ENCODE results near the gene ATP5F1E. TPM values are rescaled to one million over a fixed set of nuclear protein-coding genes. Genes with fewer than 3 reads are reported as not detected.

The ATP5F1E gene
- total and polyA plus RNA-seq, 10 of the 15 experiments (the other 5 are each of a cell fraction or from before 2014, with no cell fraction given), result 49.0 to 407 (median 117) TPM

- ChIA-PET CTCF (no interaction called here), SMC1A (ENCODE audit: uncharacterized antibody, unreplicated experiment) (no interaction called here), POLR2A (no interaction called here), RAD21 (ENCODE audit: unreplicated experiment) (no interaction called here)
- DNase-seq (ENCODE audit: low read depth, low spot score) (no peak), ATAC-seq (no peak), FAIRE-seq (no peak)
- BruUV-seq (replicated peaks), result no TSS peak
- H2AFZ ChIP-seq (ENCODE audit: control insufficient read depth, low read depth, low read length), result no peak overlapping the region
- intact Hi-C loops (cut with micrococcal nuclease; ENCODE audit: unreplicated experiment) (no loop called here), in situ Hi-C loops (cut with MboI) (no loop called here)
- H3K9me3 ChIP-seq (replicated peaks; ENCODE audit: control insufficient read depth, insufficient read depth, low read length), result no peaks in the 10 kb centered on the region
- peaks cover 0 to 1% of the 10 kb centered on the region in 2 experiments; a peak in 1 of 4 replicates for H3K36me3 ChIP-seq (ENCODE audit: control insufficient read depth in 2 of 2, insufficient read depth in 2 of 2, low read length in 1 of 2)
- H3K9ac ChIP-seq (ENCODE audit: control insufficient read depth, insufficient read depth, low read length), result no peak overlapping the region
- H3K27ac ChIP-seq (ENCODE audit: control insufficient read depth, insufficient read depth), result no peak overlapping the region
- no peak overlapping the region for H3K4me2 ChIP-seq (ENCODE audit: control insufficient read depth, insufficient read depth)
- no peaks in the 10 kb centered on the region for H3K79me2 ChIP-seq (ENCODE audit: control insufficient read depth, insufficient read depth, low read length)
- H3K4me3 ChIP-seq, result no peak overlapping the region
- 69% methylated on average over 13 of the region's 13 CpGs for WGBS (ENCODE audit: insufficient coverage, insufficient replicate concordance, low lambda C conversion rate, missing lambda C conversion rate)
- H3K27me3 ChIP-seq (replicated peaks in 1 of 2; ENCODE audit: control insufficient read depth in 2 of 2, insufficient read depth in 2 of 2, low read length in 1 of 2), result no peaks in the 10 kb centered on the region
- H4K20me1 ChIP-seq (ENCODE audit: control insufficient read depth, insufficient read depth), result no peaks in the 10 kb centered on the region
- peaks cover 12% of the 10 kb centered on the region for H3K4me1 ChIP-seq (ENCODE audit: control insufficient read depth, insufficient read depth, low read length)
- TF ChIP-seq ZNF622 (IDR thresholded peaks at IDR 0.05), result no peak
- TF ChIP-seq LARP7 (IDR thresholded peaks at IDR 0.05), result no peak
- no peak for TF ChIP-seq MEF2B (IDR thresholded peaks at IDR 0.05; ENCODE audit: partially characterized antibody, poor library complexity, severe bottlenecking)
- no peak for TF ChIP-seq ATF2 (IDR thresholded peaks at IDR 0.05; ENCODE audit: low read length)
- no peak for TF ChIP-seq RB1 (IDR thresholded peaks at IDR 0.05; ENCODE audit: borderline replicate concordance)
- TF ChIP-seq RAD51 (IDR thresholded peaks at IDR 0.05), result no peak
- TF ChIP-seq KAT2A (conservative IDR thresholded peaks at IDR 0.05; ENCODE audit: control insufficient read depth, low read depth, low read length), result no peak
- TF ChIP-seq SUPT20H (IDR thresholded peaks at IDR 0.05; ENCODE audit: borderline replicate concordance, control insufficient read depth, low read depth, low read length), result no peak
- no peak for TF ChIP-seq SRF (IDR thresholded peaks at IDR 0.05; ENCODE audit: low read depth in 2 of 2, low read length in 2 of 2)
- TF ChIP-seq ZZZ3 (IDR thresholded peaks at IDR 0.05; ENCODE audit: control insufficient read depth, insufficient read length, low read depth), result no peak
- no peak for TF ChIP-seq HDAC6 (IDR thresholded peaks at IDR 0.05; ENCODE audit: unreplicated experiment)
- TF ChIP-seq IKZF1 (conservative IDR thresholded peaks at IDR 0.05), result no peak
- no peak for TF ChIP-seq STAT3 (IDR thresholded peaks at IDR 0.05; ENCODE audit: low read depth, low read length)
- no peak for TF ChIP-seq TCF12 (IDR thresholded peaks at IDR 0.05; ENCODE audit: low read depth, low read length)
- TF ChIP-seq E2F8 (IDR thresholded peaks at IDR 0.05; ENCODE audit: low read depth, partially characterized antibody), result no peak
Observed at GRCh38 chr20:59013959-59014608, 18.1 kb downstream of the ATP5F1E start.

Measured in GM12878 (cell line).